HAP-1 (cell line): ENCODE data around the gene ZNF223.

Experiments
- DNase-seq, 2 experiments: peaks; one replicate each; pipeline ENCODE4 v3.0.0-alpha.2; 2016 to 2020; ENCODE audit warnings: low spot score in 2 of 2
- H3K27me3 ChIP-seq: fragments of 250-450 bp; sonication (Bioruptor Pico); 2 replicates; pipeline ENCODE4 v1.5.1; 2020; ENCODE audit warnings: low read depth, mild to moderate bottlenecking, moderate library complexity
- H3K36me3 ChIP-seq: fragments of 250-450 bp; sonication (Bioruptor Pico); replicated peaks from 2 replicates; pipeline ENCODE4 v1.5.1; 2020; ENCODE audit warnings: mild to moderate bottlenecking
- H3K4me1 ChIP-seq: fragments of 250-450 bp; sonication (Bioruptor Pico); 2 replicates; pipeline ENCODE4 v1.5.1; 2020; ENCODE audit warnings: mild to moderate bottlenecking
- H3K4me3 ChIP-seq: fragments of 250-450 bp; sonication (Bioruptor Pico); 2 replicates; pipeline ENCODE4 v1.5.1; 2020; ENCODE audit warnings: mild to moderate bottlenecking, moderate library complexity
- H3K9me3 ChIP-seq: fragments of 250-450 bp; sonication (Bioruptor Pico); 2 replicates; pipeline ENCODE4 v1.5.1; 2020; ENCODE audit warnings: mild to moderate bottlenecking, moderate library complexity
- in situ Hi-C: fragments of 300-500 bp; cut with MboI; formaldehyde crosslinking; loops from 3 replicates; pipeline ENCODE4 v1.14.3; 2020; ENCODE audit warnings: low sequenced_read_pairs, inconsistent platforms, mixed read lengths

The ZNF223 gene

GRCh38 chr19:44051650-44052402 lies at the start of gene ZNF223:
TSS of gene ZNF223 (plus strand) at chr19:44052036. CDS start at chr19:44055177, 3,141 bp downstream.
- H3K4me1 ChIP-seq, result no peaks in the 10 kb centered on the region
- DNase-seq, result no peak
- no peak within 1 kb of the TSS for H3K4me3 ChIP-seq
- in situ Hi-C loops, result no loop called here
- 0 out of 2 replicates have a peak, but pooled peaks cover 2% of the 10 kb centered on the region for H3K9me3 ChIP-seq
- H3K27me3 ChIP-seq, result no peaks in the 10 kb centered on the region
- H3K36me3 ChIP-seq, result no peaks in the 10 kb centered on the region

- in situ Hi-C loops, result no loop called here
- H3K4me1 ChIP-seq, result peaks cover 9% of the 10 kb centered on the region
- no peak for DNase-seq
- no peaks in the 10 kb centered on the region for H3K27me3 ChIP-seq
- H3K36me3 ChIP-seq, result no peaks in the 10 kb centered on the region; the same call in 1 of the 2 replicates
- 0 out of 2 replicates have a peak, but pooled peaks cover 2% of the 10 kb centered on the region for H3K9me3 ChIP-seq
- H3K4me3 ChIP-seq, result peak overlapping the region; percentile 75
Observed at GRCh38 chr19:44002212-44002565, 49.6 kb upstream of the ZNF223 start.

- Histone ChIP-seq H3K27me3 (no peaks in the 10 kb centered on the region), H3K4me1 (peaks cover 9% of the 10 kb centered on the region), H3K36me3 (no peaks in the 10 kb centered on the region; the same call in 1 of the 2 replicates), H3K4me3 (peak within 1 kb of the TSS; percentile 75), H3K9me3 (0 out of 2 replicates have a peak, but pooled peaks cover 2% of the 10 kb centered on the region)
- in situ Hi-C loops, result no loop called here
- peak; percentile 92 to 97 for DNase-seq
Observed at GRCh38 chr19:44002566-44003460, 49.0 kb upstream of the ZNF223 start, which contains the start of gene ZNF230. TSS of gene ZNF230 (plus strand) at chr19:44002957. CDS start at chr19:44007079, 4,122 bp downstream.

GRCh38 chr19:44003461-44004009 lies 48.3 kb upstream of the ZNF223 start:
- in situ Hi-C loops, result no loop called here
- peaks cover 9% of the 10 kb centered on the region for H3K4me1 ChIP-seq
- H3K36me3 ChIP-seq, result peaks cover 5% of the 10 kb centered on the region
- 0 out of 2 replicates have a peak, but pooled peaks cover 2% of the 10 kb centered on the region for H3K9me3 ChIP-seq
- peak in 1 of 2 experiments; percentile 12 for DNase-seq
- H3K4me3 ChIP-seq, result peak overlapping the region; percentile 75
- no peaks in the 10 kb centered on the region for H3K27me3 ChIP-seq

GRCh38 chr19:44005973-44006372 lies 45.9 kb upstream of the ZNF223 start:
- H3K9me3 ChIP-seq, result peaks cover 5% of the 10 kb centered on the region
- H3K27me3 ChIP-seq, result no peaks in the 10 kb centered on the region
- H3K4me1 ChIP-seq, result peaks cover 9% of the 10 kb centered on the region
- H3K36me3 ChIP-seq, result peaks cover 30% of the 10 kb centered on the region
- H3K4me3 ChIP-seq, result no peak overlapping the region
- in situ Hi-C loops, result no loop called here
- no peak for DNase-seq

- in situ Hi-C loops, result no loop called here
- H3K9me3 ChIP-seq, result peaks cover 3% of the 10 kb centered on the region
- H3K4me1 ChIP-seq, result peaks cover 4% of the 10 kb centered on the region; the same call in 1 of the 2 replicates
- no peak overlapping the region for H3K4me3 ChIP-seq
- DNase-seq, result no peak
- H3K27me3 ChIP-seq, result no peaks in the 10 kb centered on the region
- peaks cover 42% of the 10 kb centered on the region for H3K36me3 ChIP-seq
Observed at GRCh38 chr19:44007473-44007872, 44.4 kb upstream of the ZNF223 start.

GRCh38 chr19:44010468-44010867 lies 41.4 kb upstream of the ZNF223 start:
- Histone ChIP-seq H3K4me1 (peaks cover under 1% of the 10 kb centered on the region; the same call in 1 of the 2 replicates), H3K9me3 (peaks cover 3% of the 10 kb centered on the region), H3K4me3 (no peak overlapping the region), H3K27me3 (no peaks in the 10 kb centered on the region), H3K36me3 (peaks cover 42% of the 10 kb centered on the region)
- in situ Hi-C loops, result no loop called here
- no peak for DNase-seq

GRCh38 chr19:44019498-44019897 lies 32.3 kb upstream of the ZNF223 start:
- no peaks in the 10 kb centered on the region for H3K36me3 ChIP-seq
- H3K27me3 ChIP-seq, result no peaks in the 10 kb centered on the region
- H3K4me1 ChIP-seq, result peaks cover 4% of the 10 kb centered on the region; the same call in 1 of the 2 replicates
- in situ Hi-C loops, result no loop called here
- no peak overlapping the region for H3K4me3 ChIP-seq
- no peak for DNase-seq
- no peaks in the 10 kb centered on the region for H3K9me3 ChIP-seq

- Histone ChIP-seq H3K27me3 (no peaks in the 10 kb centered on the region), H3K9me3 (no peaks in the 10 kb centered on the region), H3K4me3 (no peak overlapping the region), H3K4me1 (peaks cover 2% of the 10 kb centered on the region; the same call in 1 of the 2 replicates), H3K36me3 (no peaks in the 10 kb centered on the region)
- in situ Hi-C loops, result no loop called here
- no peak for DNase-seq
Observed at GRCh38 chr19:44021221-44021620, 30.6 kb upstream of the ZNF223 start.

GRCh38 chr19:44024900-44025216 lies 27.0 kb upstream of the ZNF223 start:
- DNase-seq, result no peak
- in situ Hi-C loops, result no loop called here
- Histone ChIP-seq H3K4me1 (peaks cover 2% of the 10 kb centered on the region; the same call in 1 of the 2 replicates), H3K4me3 (peak overlapping the region; percentile 65), H3K27me3 (no peaks in the 10 kb centered on the region), H3K9me3 (no peaks in the 10 kb centered on the region), H3K36me3 (peaks cover 17% of the 10 kb centered on the region)

- no peaks in the 10 kb centered on the region for H3K27me3 ChIP-seq
- peaks cover 2% of the 10 kb centered on the region; the same call in 1 of the 2 replicates for H3K4me1 ChIP-seq
- in situ Hi-C loops, result no loop called here
- H3K4me3 ChIP-seq, result peak within 1 kb of the TSS; percentile 65
- H3K9me3 ChIP-seq, result no peaks in the 10 kb centered on the region; the same call in 1 of the 2 replicates
- peak; percentile 57 to 86 for DNase-seq
- H3K36me3 ChIP-seq, result peaks cover 20% of the 10 kb centered on the region
Observed at GRCh38 chr19:44025217-44025936, 26.5 kb upstream of the ZNF223 start, which contains the start of gene ZNF222. TSS of gene ZNF222 (plus strand) at chr19:44025379. CDS start at chr19:44025437, 58 bp downstream.

- peaks cover 2% of the 10 kb centered on the region; the same call in 1 of the 2 replicates for H3K9me3 ChIP-seq
- H3K4me3 ChIP-seq, result no peak overlapping the region
- H3K36me3 ChIP-seq, result peaks cover 33% of the 10 kb centered on the region
- no peaks in the 10 kb centered on the region for H3K27me3 ChIP-seq
- no peak for DNase-seq
- peaks cover 2% of the 10 kb centered on the region; the same call in 1 of the 2 replicates for H3K4me1 ChIP-seq
- in situ Hi-C loops, result no loop called here
Observed at GRCh38 chr19:44026622-44027021, 25.2 kb upstream of the ZNF223 start.
